Natural killer cell treated with Interleukin-12 subunit alpha and Interleukin-12 subunit beta and Interleukin-15 and Interleukin-18, amount 100 ng/mL, for 72 hours (primary cell): Measurements from ENCODE around the gene LTBP1. TPM values are rescaled to one million over a fixed set of nuclear protein-coding genes. Genes with fewer than 3 reads are reported as not detected.

ENCODE experiments used
- ATAC-seq, 2 donors: fragments of 150-1000 bp; cut with Tn5 transposase in 1 of 2; sonication (Bioruptor Pico), chemical (Tn5 transposase) in 1 of 2; 2 replicates each; pipeline ENCODE4 v1.10.0; 2021
- DNase-seq: peaks from one replicate; pipeline ENCODE4 v3.0.0; 2022; ENCODE audit warnings: low spot score
- H3K27ac Mint-ChIP-seq, 2 donors: 1 replicate in 1 of 2; 2 replicates in 1 of 2; pipeline ENCODE4 v1.8.0; 2022; ENCODE audit warnings: mixed read lengths in 2 of 2, mild to moderate bottlenecking in 1 of 2, moderate library complexity in 1 of 2
- H3K27me3 Mint-ChIP-seq, 2 donors: 1 replicate in 1 of 2; 2 replicates in 1 of 2; pipeline ENCODE4 v1.8.0; 2022; ENCODE audit warnings: mixed read lengths in 2 of 2
- H3K36me3 Mint-ChIP-seq: one replicate; pipeline ENCODE4 v1.8.0; 2022; ENCODE audit warnings: mixed read lengths
- H3K4me1 Mint-ChIP-seq, 2 donors: 1 replicate in 1 of 2; 2 replicates in 1 of 2; pipeline ENCODE4 v1.8.0; 2022; ENCODE audit warnings: low read depth in 2 of 2, mixed read lengths in 2 of 2, mild to moderate bottlenecking in 1 of 2
- H3K4me3 Mint-ChIP-seq: one replicate; pipeline ENCODE4 v1.8.0; 2022; ENCODE audit warnings: mixed read lengths
- H3K9me3 Mint-ChIP-seq: 2 replicates; pipeline ENCODE4 v1.8.0; 2022; ENCODE audit warnings: mixed read lengths
- total RNA-seq, 2 donors: library from RNA; stranded (reverse); gene quantifications; one replicate each; pipeline ENCODE4 v1.2.3, GENCODE V29; 2022

Gene LTBP1
- total RNA-seq, 2 donors from 2014 or later = 0.39 to 0.76 TPM

- Mint-ChIP-seq H3K9me3 (no peaks in the 10 kb centered on the region), H3K36me3 (no peaks in the 10 kb centered on the region)
- ATAC-seq = no peak
Measured at GRCh38 chr2:33370636-33371265, 424.0 kb downstream of the LTBP1 start.

GRCh38 chr2:33371304-33372090 is 424.7 kb downstream of the LTBP1 start:
- ATAC-seq = no peak
- Mint-ChIP-seq H3K9me3 (no peaks in the 10 kb centered on the region), H3K4me1 (no peaks in the 10 kb centered on the region), H3K27me3 (no peaks in the 10 kb centered on the region), H3K36me3 (no peaks in the 10 kb centered on the region), H3K4me3 (no peak overlapping the region), H3K27ac (no peak overlapping the region)
- no peak for DNase-seq

More at GRCh38 chr2:33370636-33371265, 424.0 kb downstream of the LTBP1 start:
- H3K4me1 Mint-ChIP-seq = no peaks in the 10 kb centered on the region
- H3K27ac Mint-ChIP-seq = no peak overlapping the region
- H3K27me3 Mint-ChIP-seq = no peaks in the 10 kb centered on the region
- no peak for DNase-seq
- H3K4me3 Mint-ChIP-seq = no peak overlapping the region

DNA sequence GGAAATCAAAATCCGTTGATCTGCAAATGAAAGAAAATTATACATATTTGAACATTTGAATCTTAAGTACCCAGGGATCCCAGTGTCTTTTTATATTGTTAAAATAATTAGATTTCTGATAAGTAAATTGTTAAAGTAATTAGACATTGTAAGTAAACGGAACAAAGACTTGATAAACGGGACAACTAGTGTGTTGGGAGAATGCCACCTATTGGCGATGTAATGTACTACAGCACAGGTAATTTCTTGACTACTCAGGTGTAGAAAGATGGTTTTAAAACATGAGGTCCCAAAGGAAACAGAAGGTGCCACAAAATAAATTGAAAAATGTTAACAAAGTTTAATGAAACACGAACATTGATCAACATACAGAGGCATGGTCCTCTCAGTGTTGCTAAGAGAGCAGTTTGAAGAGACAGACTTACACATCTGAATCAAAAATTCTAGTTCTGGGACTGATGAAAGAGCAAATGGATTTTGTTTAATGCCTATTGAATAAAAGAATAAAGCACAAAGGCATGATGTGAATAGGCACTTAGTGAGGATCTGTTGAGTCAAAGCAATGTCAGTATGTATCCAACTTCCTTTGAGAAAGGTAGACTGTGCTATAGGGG is 426.3 kb downstream of the LTBP1 start:
- Mint-ChIP-seq H3K4me3 (no peak overlapping the region), H3K27me3 (no peaks in the 10 kb centered on the region), H3K4me1 (no peaks in the 10 kb centered on the region), H3K27ac (no peak overlapping the region), H3K9me3 (no peaks in the 10 kb centered on the region), H3K36me3 (no peaks in the 10 kb centered on the region)
- DNase-seq (no peak), ATAC-seq (no peak)

DNA sequence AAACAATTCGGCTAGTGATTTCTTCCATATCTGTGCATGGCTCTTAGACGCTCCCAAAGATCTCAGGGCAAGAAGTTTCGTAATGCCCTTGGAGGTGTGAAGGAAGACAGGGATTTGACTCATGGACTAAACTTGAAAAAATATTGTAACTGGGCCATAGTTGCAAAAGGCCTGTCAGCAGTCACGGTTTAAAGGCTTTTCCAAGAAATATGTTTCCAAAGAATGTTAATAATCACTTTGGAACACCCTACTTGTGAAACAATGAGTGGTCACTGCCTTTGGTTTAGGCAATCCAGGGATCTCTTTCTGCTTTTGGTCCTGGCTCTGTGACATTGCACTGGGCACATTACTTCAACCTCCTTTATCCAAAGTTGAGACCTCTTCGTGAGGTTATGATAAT is 427.2 kb downstream of the LTBP1 start:
- no peaks in the 10 kb centered on the region for H3K9me3 Mint-ChIP-seq
- H3K36me3 Mint-ChIP-seq = no peaks in the 10 kb centered on the region
- DNase-seq (no peak), ATAC-seq (no peak)
- H3K27ac Mint-ChIP-seq = no peak overlapping the region
- no peak overlapping the region for H3K4me3 Mint-ChIP-seq
- no peaks in the 10 kb centered on the region for H3K27me3 Mint-ChIP-seq
- no peaks in the 10 kb centered on the region for H3K4me1 Mint-ChIP-seq

- H3K9me3 Mint-ChIP-seq = no peaks in the 10 kb centered on the region
- DNase-seq = no peak
- ATAC-seq = no peak
Measured at GRCh38 chr2:33375054-33375453, 428.3 kb downstream of the LTBP1 start.

DNA sequence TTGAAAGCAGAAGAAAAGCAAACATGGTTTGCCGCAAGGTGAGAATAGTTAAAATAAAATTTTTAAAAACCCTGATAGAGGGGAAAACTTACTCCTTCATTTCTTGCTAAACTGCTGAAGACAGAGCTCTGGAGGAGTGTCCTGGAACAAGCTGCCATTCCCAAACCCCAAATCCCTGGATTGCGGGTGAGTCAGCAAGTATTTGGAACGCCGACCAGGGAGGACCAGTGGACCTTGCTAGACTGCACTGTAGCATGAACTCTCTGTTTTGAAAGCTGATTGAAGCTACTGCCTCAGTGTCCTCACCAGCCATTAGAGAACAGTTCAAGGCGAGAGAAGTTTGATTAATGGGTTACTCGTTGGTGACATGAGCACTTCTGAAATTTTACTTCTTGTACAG is 430.3 kb downstream of the LTBP1 start:
- no peaks in the 10 kb centered on the region for H3K9me3 Mint-ChIP-seq
- no peak overlapping the region for H3K4me3 Mint-ChIP-seq
- ATAC-seq (no peak), DNase-seq (no peak)
- H3K4me1 Mint-ChIP-seq = no peaks in the 10 kb centered on the region
- peaks cover under 1 to 2% of the 10 kb centered on the region in 2 donors for H3K27me3 Mint-ChIP-seq
- H3K27ac Mint-ChIP-seq = no peak overlapping the region
- H3K36me3 Mint-ChIP-seq = no peaks in the 10 kb centered on the region

More at GRCh38 chr2:33375054-33375453, 428.3 kb downstream of the LTBP1 start:
- H3K27ac Mint-ChIP-seq = no peak overlapping the region
- no peak overlapping the region for H3K4me3 Mint-ChIP-seq
- no peaks in the 10 kb centered on the region for H3K4me1 Mint-ChIP-seq
- H3K27me3 Mint-ChIP-seq = no peaks in the 10 kb centered on the region
- no peaks in the 10 kb centered on the region for H3K36me3 Mint-ChIP-seq

DNA sequence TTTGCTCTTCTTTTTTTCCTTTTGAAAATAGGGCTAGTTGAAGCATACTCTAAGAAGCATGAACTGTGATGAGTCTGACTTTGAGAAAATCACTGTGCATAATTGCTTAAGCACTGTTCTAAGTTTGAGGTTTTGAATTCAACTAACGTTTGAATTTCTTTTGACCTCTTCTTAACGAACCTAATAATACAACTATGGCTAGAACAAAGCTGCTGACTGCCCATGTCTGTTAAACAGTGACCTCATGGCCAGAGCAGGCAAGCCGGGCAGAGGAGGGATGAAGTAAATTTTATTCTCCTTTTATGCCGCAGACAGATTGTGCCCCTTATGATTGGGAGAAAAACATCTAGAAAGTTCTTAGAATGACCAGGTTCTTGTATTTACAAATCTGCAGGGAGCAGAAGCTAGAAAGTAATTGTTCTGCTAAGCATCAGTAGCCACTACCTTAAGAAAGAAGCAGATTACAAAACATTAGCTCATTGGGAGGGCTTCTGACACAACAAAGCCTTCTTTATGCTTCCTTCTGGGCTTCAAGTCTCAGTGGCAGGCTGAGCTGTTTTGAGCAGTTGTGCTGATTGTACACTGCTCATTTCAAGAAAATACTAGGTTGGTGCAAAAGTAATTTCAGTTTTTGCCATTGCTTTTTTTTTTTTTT is 431.9 kb downstream of the LTBP1 start:
- Mint-ChIP-seq H3K27ac (no peak overlapping the region), H3K9me3 (no peaks in the 10 kb centered on the region), H3K27me3 (peaks cover 4 to 7% of the 10 kb centered on the region in 2 donors), H3K4me1 (no peaks in the 10 kb centered on the region), H3K36me3 (no peaks in the 10 kb centered on the region), H3K4me3 (no peak overlapping the region)
- DNase-seq (no peak), ATAC-seq (no peak)

GRCh38 chr2:33380001-33380609 is 433.4 kb downstream of the LTBP1 start:
- Mint-ChIP-seq H3K27me3 (peaks cover 4 to 7% of the 10 kb centered on the region in 2 donors), H3K27ac (no peak overlapping the region), H3K4me3 (no peak overlapping the region), H3K9me3 (no peaks in the 10 kb centered on the region), H3K4me1 (no peaks in the 10 kb centered on the region), H3K36me3 (no peaks in the 10 kb centered on the region)
- ATAC-seq (no peak), DNase-seq (no peak)

- no peak for DNase-seq
- H3K9me3 Mint-ChIP-seq = no peaks in the 10 kb centered on the region
- no peak for ATAC-seq
- H3K4me3 Mint-ChIP-seq = no peak overlapping the region
- no peaks in the 10 kb centered on the region for H3K4me1 Mint-ChIP-seq
- H3K36me3 Mint-ChIP-seq = no peaks in the 10 kb centered on the region
- H3K27ac Mint-ChIP-seq = no peak overlapping the region
- H3K27me3 Mint-ChIP-seq = peaks cover 4 to 7% of the 10 kb centered on the region in 2 donors
Measured at GRCh38 chr2:33380719-33381118, 434.0 kb downstream of the LTBP1 start.

- Mint-ChIP-seq H3K4me3 (no peak overlapping the region), H3K4me1 (no peaks in the 10 kb centered on the region), H3K27ac (no peak overlapping the region), H3K36me3 (no peaks in the 10 kb centered on the region), H3K9me3 (no peaks in the 10 kb centered on the region), H3K27me3 (peaks cover 4 to 7% of the 10 kb centered on the region in 2 donors)
- DNase-seq (no peak), ATAC-seq (no peak)
Measured at GRCh38 chr2:33381301-33381858, 434.6 kb downstream of the LTBP1 start.

DNA sequence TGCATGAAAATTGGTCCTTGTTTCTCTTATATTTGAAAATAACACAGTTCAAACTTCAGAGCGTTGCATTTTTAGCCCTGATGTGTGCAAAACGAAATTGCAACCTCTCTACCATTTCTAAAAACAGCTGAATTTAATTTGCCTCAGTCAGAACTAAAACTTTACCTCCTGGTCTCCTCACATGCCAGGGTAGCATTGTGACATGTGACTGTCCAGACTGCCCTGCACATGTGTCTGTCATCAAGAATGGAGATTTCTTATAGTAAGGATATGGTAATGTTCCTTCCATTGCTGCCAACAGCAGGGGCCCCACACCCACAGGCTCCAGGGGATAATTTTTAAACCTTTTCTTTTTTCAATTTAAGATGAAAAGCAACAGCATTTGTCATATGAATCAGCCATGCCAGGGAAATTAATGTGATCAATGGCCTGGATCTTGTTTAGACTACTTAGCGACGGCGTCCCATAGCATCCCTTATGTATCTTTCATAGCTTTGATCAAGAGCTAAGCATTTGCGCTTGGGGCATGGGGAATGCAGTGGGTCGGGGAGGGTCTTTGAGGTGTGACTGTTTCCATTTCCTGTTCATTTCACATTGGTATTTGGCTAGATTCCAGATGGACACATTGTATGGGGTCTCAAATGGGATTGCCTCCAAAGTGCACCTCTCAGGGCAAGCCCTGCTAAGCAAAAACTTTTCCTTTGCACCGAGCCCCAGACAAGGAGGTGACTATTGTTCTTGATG is 437.3 kb downstream of the LTBP1 start:
- no peak for ATAC-seq

DNA sequence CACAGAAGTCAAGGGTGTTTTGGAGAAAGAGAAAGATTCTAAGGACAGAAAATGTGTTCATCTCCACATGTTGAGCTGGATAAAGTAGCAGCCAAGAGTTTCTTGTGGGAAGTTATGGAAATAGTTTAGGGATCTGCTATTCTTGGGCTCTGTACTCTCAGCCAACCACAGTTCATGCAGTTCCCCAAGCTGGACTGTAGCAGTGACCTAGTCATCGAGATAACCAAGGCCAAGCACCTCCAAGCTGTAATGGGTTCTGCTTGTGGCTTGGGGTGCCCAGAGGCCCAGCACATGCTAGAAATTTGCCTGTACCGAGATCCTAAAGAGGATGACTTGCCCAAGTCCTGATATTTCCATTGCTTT is 437.8 kb downstream of the LTBP1 start:
- H3K27ac Mint-ChIP-seq = no peak overlapping the region
- no peak overlapping the region for H3K4me3 Mint-ChIP-seq
- peaks cover 4 to 7% of the 10 kb centered on the region in 2 donors for H3K27me3 Mint-ChIP-seq
- H3K4me1 Mint-ChIP-seq = no peaks in the 10 kb centered on the region
- ATAC-seq (no peak), DNase-seq (no peak)
- H3K36me3 Mint-ChIP-seq = no peaks in the 10 kb centered on the region
- H3K9me3 Mint-ChIP-seq = no peaks in the 10 kb centered on the region

More for the DNA sequence above, 437.3 kb downstream of the LTBP1 start:
- Mint-ChIP-seq H3K9me3 (no peaks in the 10 kb centered on the region), H3K36me3 (no peaks in the 10 kb centered on the region), H3K27ac (no peak overlapping the region), H3K4me1 (no peaks in the 10 kb centered on the region), H3K4me3 (no peak overlapping the region), H3K27me3 (peaks cover 4 to 7% of the 10 kb centered on the region in 2 donors)
- no peak for DNase-seq

- H3K4me3 Mint-ChIP-seq = no peak overlapping the region
- H3K9me3 Mint-ChIP-seq = no peaks in the 10 kb centered on the region
- no peak overlapping the region for H3K27ac Mint-ChIP-seq
- no peaks in the 10 kb centered on the region for H3K27me3 Mint-ChIP-seq
- ATAC-seq = peak in 1 of 2 donors; percentile 44
- DNase-seq = no peak
- H3K4me1 Mint-ChIP-seq = no peaks in the 10 kb centered on the region
- H3K36me3 Mint-ChIP-seq = no peaks in the 10 kb centered on the region
Measured at GRCh38 chr2:33388996-33389395, 442.2 kb downstream of the LTBP1 start.
